Measurements from ENCODE around the gene GNAS-AS1.

The GNAS-AS1 gene

DNA sequence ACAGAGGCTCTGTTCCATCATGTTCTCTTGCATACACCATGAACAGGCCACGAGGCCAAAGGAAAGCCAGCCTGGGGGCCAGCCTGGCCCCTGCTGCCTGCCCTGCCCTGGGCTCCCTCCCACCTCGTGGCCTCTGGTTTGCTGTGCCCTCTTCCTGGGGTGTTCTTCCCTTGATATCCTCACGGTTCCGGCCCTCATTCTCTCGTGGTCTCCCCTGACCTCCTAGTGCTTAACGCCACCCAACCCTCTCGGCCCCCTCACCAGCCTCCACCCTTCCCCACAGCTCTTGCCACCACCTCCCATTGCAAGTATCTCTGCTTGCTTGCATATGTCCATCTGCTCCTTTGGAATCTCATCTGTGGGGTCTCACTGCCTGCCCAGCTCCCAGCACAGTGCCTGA, 73.0 kb downstream of the GNAS-AS1 start:
- Histone ChIP-seq H3K9ac (ENCODE audit: insufficient read length, low read depth) (no peak overlapping the region), H3K4me3 (ENCODE audit: insufficient read length, low read depth) (no peak overlapping the region), H3K4me1 (ENCODE audit: insufficient read depth, insufficient read length) (no peaks in the 10 kb centered on the region), H3K36me3 (ENCODE audit: insufficient read depth, insufficient read length, low read length) (no peaks in the 10 kb centered on the region), H3K27me3 (ENCODE audit: insufficient read depth, insufficient read length) (peaks cover 6% of the 10 kb centered on the region), H3K9me3 (ENCODE audit: insufficient read depth, low read length) (no peaks in the 10 kb centered on the region)
- TF ChIP-seq SUZ12 (IDR thresholded peaks at IDR 0.05; ENCODE audit: extremely low read depth, insufficient read depth, insufficient read length) (no peak), ZNF274 (IDR thresholded peaks at IDR 0.05; ENCODE audit: low read depth, low read length) (no peak), YY1 (IDR thresholded peaks at IDR 0.05; ENCODE audit: insufficient read depth, insufficient read length) (no peak)
- no peak for DNase-seq (ENCODE audit: low read depth, low spot score)

- Histone ChIP-seq H3K36me3 (ENCODE audit: insufficient read depth, insufficient read length, low read length) (no peaks in the 10 kb centered on the region), H3K9me3 (ENCODE audit: insufficient read depth, low read length) (no peaks in the 10 kb centered on the region), H3K4me3 (ENCODE audit: insufficient read length, low read depth) (no peak overlapping the region), H3K9ac (ENCODE audit: insufficient read length, low read depth) (no peak overlapping the region), H3K27me3 (ENCODE audit: insufficient read depth, insufficient read length) (peaks cover 14% of the 10 kb centered on the region), H3K4me1 (ENCODE audit: insufficient read depth, insufficient read length) (no peaks in the 10 kb centered on the region)
- DNase-seq (ENCODE audit: low read depth, low spot score) = no peak
- no peak for TF ChIP-seq ZNF274 (IDR thresholded peaks at IDR 0.05; ENCODE audit: low read depth, low read length)
- no peak for TF ChIP-seq SUZ12 (IDR thresholded peaks at IDR 0.05; ENCODE audit: extremely low read depth, insufficient read depth, insufficient read length)
- no peak for TF ChIP-seq YY1 (IDR thresholded peaks at IDR 0.05; ENCODE audit: insufficient read depth, insufficient read length)
Observed at GRCh38 chr20:58776109-58776508, 74.6 kb downstream of the GNAS-AS1 start.

DNA sequence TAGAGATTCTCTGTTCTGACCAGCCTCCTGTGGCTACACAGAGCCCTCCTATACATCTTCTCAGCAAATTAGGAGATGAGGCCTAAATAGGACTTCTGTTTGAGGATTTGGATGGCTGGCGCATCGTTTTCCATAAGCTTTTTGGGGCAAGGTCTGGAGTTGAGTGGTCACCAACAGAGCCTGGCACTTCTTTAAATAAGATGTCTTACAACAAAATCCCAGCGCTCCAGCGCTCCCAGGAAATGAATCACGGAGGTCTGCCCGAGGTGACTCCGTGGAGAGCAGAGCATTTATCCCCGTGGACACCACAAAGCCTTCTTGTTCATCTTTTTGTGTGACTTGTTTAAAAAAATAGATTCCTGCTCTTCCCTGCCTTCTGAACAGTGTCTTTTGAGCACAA, 75.3 kb downstream of the GNAS-AS1 start:
- no peak overlapping the region for H3K9ac ChIP-seq (ENCODE audit: insufficient read length, low read depth)
- DNase-seq (ENCODE audit: low read depth, low spot score) = no peak
- H3K9me3 ChIP-seq (ENCODE audit: insufficient read depth, low read length) = no peaks in the 10 kb centered on the region
- TF ChIP-seq SUZ12 (IDR thresholded peaks at IDR 0.05; ENCODE audit: extremely low read depth, insufficient read depth, insufficient read length) = no peak
- H3K4me3 ChIP-seq (ENCODE audit: insufficient read length, low read depth) = no peak overlapping the region
- no peaks in the 10 kb centered on the region for H3K4me1 ChIP-seq (ENCODE audit: insufficient read depth, insufficient read length)
- H3K27me3 ChIP-seq (ENCODE audit: insufficient read depth, insufficient read length) = peaks cover 21% of the 10 kb centered on the region
- no peaks in the 10 kb centered on the region for H3K36me3 ChIP-seq (ENCODE audit: insufficient read depth, insufficient read length, low read length)

DNA sequence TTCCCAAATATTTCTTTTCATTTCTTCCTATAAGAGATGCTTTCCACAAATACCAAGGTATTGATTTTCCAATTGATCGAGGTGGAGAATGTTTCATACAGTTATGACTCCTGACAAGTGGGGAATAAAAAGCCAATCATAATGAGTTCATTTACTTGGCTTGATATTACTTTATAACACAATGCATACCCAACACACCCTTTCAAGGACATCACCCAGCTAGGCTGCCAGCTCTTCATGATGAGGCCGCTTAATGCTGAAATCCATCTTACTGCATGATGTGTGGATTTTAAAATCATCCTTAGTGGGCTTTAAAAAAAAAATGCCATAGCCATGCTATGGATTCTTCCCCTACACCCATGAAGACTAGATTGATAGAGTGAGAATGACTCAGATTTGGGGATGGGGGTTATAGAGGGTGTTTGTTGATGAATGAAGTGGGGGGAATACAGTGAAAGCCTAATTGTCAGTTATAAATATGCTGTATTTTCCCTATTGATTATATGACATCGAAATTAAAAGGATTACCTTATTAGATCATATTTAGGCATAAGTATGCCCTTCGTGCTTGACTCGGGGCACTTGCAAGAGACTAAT, 75.9 kb downstream of the GNAS-AS1 start:
- no peaks in the 10 kb centered on the region for H3K9me3 ChIP-seq (ENCODE audit: insufficient read depth, low read length)
- no peak overlapping the region for H3K4me3 ChIP-seq (ENCODE audit: insufficient read length, low read depth)
- no peak for DNase-seq (ENCODE audit: low read depth, low spot score)
- no peaks in the 10 kb centered on the region for H3K4me1 ChIP-seq (ENCODE audit: insufficient read depth, insufficient read length)
- H3K9ac ChIP-seq (ENCODE audit: insufficient read length, low read depth) = no peak overlapping the region
- H3K27me3 ChIP-seq (ENCODE audit: insufficient read depth, insufficient read length) = peaks cover 23% of the 10 kb centered on the region
- no peak for TF ChIP-seq YY1 (IDR thresholded peaks at IDR 0.05; ENCODE audit: insufficient read depth, insufficient read length)
- TF ChIP-seq ZNF274 (IDR thresholded peaks at IDR 0.05; ENCODE audit: low read depth, low read length) = no peak
- no peak for TF ChIP-seq SUZ12 (IDR thresholded peaks at IDR 0.05; ENCODE audit: extremely low read depth, insufficient read depth, insufficient read length)
- H3K36me3 ChIP-seq (ENCODE audit: insufficient read depth, insufficient read length, low read length) = no peaks in the 10 kb centered on the region

DNA sequence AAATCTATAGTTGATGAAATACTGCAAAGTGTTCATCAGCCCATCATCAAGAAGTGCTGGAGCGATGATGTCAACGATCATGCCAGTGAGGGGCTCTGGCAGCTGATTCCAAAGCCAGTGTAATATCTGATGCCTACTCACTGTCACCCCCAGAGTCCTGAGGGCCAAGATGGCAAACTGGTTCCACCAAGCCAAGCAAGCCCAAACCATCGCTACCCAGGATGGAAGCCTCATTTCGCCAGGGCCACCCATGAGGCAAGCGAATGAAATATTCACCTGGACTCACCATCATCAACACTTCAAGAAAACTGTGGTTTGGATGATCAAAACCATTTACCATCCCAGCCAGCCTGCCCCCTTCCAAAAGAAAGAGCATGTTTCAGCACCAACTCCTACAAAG, 76.5 kb downstream of the GNAS-AS1 start:
- TF ChIP-seq YY1 (IDR thresholded peaks at IDR 0.05; ENCODE audit: insufficient read depth, insufficient read length) = no peak
- no peak for TF ChIP-seq SUZ12 (IDR thresholded peaks at IDR 0.05; ENCODE audit: extremely low read depth, insufficient read depth, insufficient read length)
- TF ChIP-seq ZNF274 (IDR thresholded peaks at IDR 0.05; ENCODE audit: low read depth, low read length) = no peak
- Histone ChIP-seq H3K9me3 (ENCODE audit: insufficient read depth, low read length) (no peaks in the 10 kb centered on the region), H3K4me3 (ENCODE audit: insufficient read length, low read depth) (no peak overlapping the region), H3K4me1 (ENCODE audit: insufficient read depth, insufficient read length) (no peaks in the 10 kb centered on the region), H3K36me3 (ENCODE audit: insufficient read depth, insufficient read length, low read length) (no peaks in the 10 kb centered on the region), H3K27me3 (ENCODE audit: insufficient read depth, insufficient read length) (peaks cover 24% of the 10 kb centered on the region), H3K9ac (ENCODE audit: insufficient read length, low read depth) (no peak overlapping the region)
- DNase-seq (ENCODE audit: low read depth, low spot score) = no peak

- Histone ChIP-seq H3K27me3 (ENCODE audit: insufficient read depth, insufficient read length) (peaks cover 30% of the 10 kb centered on the region), H3K4me3 (ENCODE audit: insufficient read length, low read depth) (no peak overlapping the region), H3K9me3 (ENCODE audit: insufficient read depth, low read length) (no peaks in the 10 kb centered on the region), H3K9ac (ENCODE audit: insufficient read length, low read depth) (no peak overlapping the region), H3K4me1 (ENCODE audit: insufficient read depth, insufficient read length) (no peaks in the 10 kb centered on the region), H3K36me3 (ENCODE audit: insufficient read depth, insufficient read length, low read length) (no peaks in the 10 kb centered on the region)
- no peak for TF ChIP-seq ZNF274 (IDR thresholded peaks at IDR 0.05; ENCODE audit: low read depth, low read length)
- DNase-seq (ENCODE audit: low read depth, low spot score) = no peak
Observed at GRCh38 chr20:58772786-58773185, 77.9 kb downstream of the GNAS-AS1 start.

All from NT2/D1 (cell line).